Fibroblast of lung (primary cell): ENCODE measurements around the gene DLGAP4. TPM values are rescaled to one million over a fixed set of nuclear protein-coding genes. Genes with fewer than 3 reads are reported as not detected.

Experiments used
- DNase-seq, 2 donors: peaks; one replicate each; pipeline versions ENCODE4 v3.0.0 to v3.0.0-alpha.2; 2010; ENCODE audit warnings: low read depth in 2 of 2
- H2AFZ ChIP-seq: 2 replicates; pipeline ENCODE4 v1.5.1; 2012; ENCODE audit warnings: low read length, control low read depth, inconsistent platforms
- H3K27ac ChIP-seq: 2 replicates; pipeline ENCODE4 v1.5.1; 2011; ENCODE audit warnings: low read length, control low read depth; ENCODE audit not compliant: insufficient read depth
- H3K27me3 ChIP-seq: 2 replicates; pipeline ENCODE4 v1.5.1; 2011; ENCODE audit warnings: mild to moderate bottlenecking, low read length; ENCODE audit not compliant: control insufficient read depth, insufficient read depth
- H3K36me3 ChIP-seq: 2 replicates; pipeline ENCODE4 v1.5.1; 2011; ENCODE audit warnings: low read length; ENCODE audit not compliant: control insufficient read depth, insufficient read depth
- H3K4me1 ChIP-seq: 2 replicates; pipeline ENCODE4 v1.5.1; 2011; ENCODE audit warnings: low read length; ENCODE audit not compliant: control insufficient read depth, insufficient read depth; ENCODE audit errors: extremely low read depth
- H3K4me2 ChIP-seq: 2 replicates; pipeline ENCODE4 v1.5.1; 2011; ENCODE audit warnings: low read length, control low read depth; ENCODE audit not compliant: insufficient read depth; ENCODE audit errors: extremely low read depth
- H3K4me3 ChIP-seq, 4 experiments: fragments of 200-600 bp in 1 of 4; sonication (generic) in 1 of 4; replicated peaks in 1 of 4; 2 replicates each; pipeline ENCODE4 v1.5.1; 2011 to 2016; ENCODE audit warnings: low read length in 4 of 4, low read depth in 3 of 4, mild to moderate bottlenecking in 3 of 4, control low read depth in 2 of 4, inconsistent platforms in 1 of 4, mixed read lengths in 1 of 4; ENCODE audit not compliant: insufficient read depth in 1 of 4; ENCODE audit errors: control extremely low read depth in 1 of 4
- H3K79me2 ChIP-seq: 2 replicates; pipeline ENCODE4 v1.5.1; 2012; ENCODE audit warnings: mild to moderate bottlenecking, low read length, inconsistent platforms; ENCODE audit not compliant: control insufficient read depth, insufficient read depth
- H3K9ac ChIP-seq: 2 replicates; pipeline ENCODE4 v1.5.1; 2011; ENCODE audit warnings: mild to moderate bottlenecking, low read length, control low read depth; ENCODE audit not compliant: insufficient read depth
- H3K9me3 ChIP-seq: 2 replicates; pipeline ENCODE4 v1.5.1; 2012; ENCODE audit warnings: low read depth, low read length; ENCODE audit not compliant: control insufficient read depth, insufficient read depth
- H4K20me1 ChIP-seq: 2 replicates; pipeline ENCODE4 v1.5.1; 2011; ENCODE audit warnings: low read length; ENCODE audit not compliant: control insufficient read depth, insufficient read depth; ENCODE audit errors: extremely low read depth
- EZH2 ChIP-seq: IDR thresholded peaks from 2 replicates; pipeline ENCODE4 v1.5.1; 2012; ENCODE audit warnings: low read length, control low read depth, mild to moderate bottlenecking; ENCODE audit errors: missing control alignments
- polyA plus RNA-seq, 2 donors: library from polyadenylated mRNA; depleted of rRNA in 1 of 2; stranded (reverse) in 1 of 2; unstranded in 1 of 2; fragments of >200 nt; gene quantifications; 2 replicates each; pipeline ENCODE4 v1.2.1, GENCODE V29; 2011 to 2012; ENCODE audit warnings: missing spikeins in 1 of 2
- total RNA-seq: library from RNA; depleted of rRNA; stranded (reverse); fragments of >200 nt; gene quantifications from 2 replicates; pipeline ENCODE4 v1.2.1, GENCODE V29; 2014
- TF ChIP-seq, protein P1 (sequence below), 2 donors: IDR thresholded peaks in 1 of 2; conservative IDR thresholded peaks in 1 of 2; 1 replicate in 1 of 2; 2 replicates in 1 of 2; pipeline ENCODE4 v1.5.1; 2011 to 2012; ENCODE audit warnings: low read length in 2 of 2, control low read depth in 1 of 2, inconsistent platforms in 1 of 2, low read depth in 1 of 2, mild to moderate bottlenecking in 1 of 2

Gene DLGAP4
- total and polyA plus RNA-seq, 2 donors (not counting 1 experiment from before 2014, with no cell fraction given) = 25.9 to 26.9 TPM

DNA sequence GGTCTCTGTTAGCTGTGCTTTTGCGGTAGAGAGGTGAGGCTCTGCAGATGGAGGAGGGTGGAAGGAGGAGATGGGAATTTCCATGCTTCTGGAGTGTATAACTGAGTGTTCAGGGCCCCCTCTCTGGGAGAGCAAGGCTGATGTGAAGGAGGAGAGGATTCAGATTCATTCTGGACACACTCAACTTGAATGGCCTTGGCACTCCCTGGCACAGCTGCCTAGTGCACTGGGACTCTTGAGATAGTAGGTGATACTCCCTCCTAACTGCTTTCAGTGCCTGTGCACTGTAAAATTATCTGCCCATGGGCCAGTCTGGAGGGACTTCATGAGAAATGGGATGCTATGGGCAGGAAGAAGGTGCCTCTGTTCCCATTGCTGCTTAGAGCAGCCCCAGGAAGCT lies 180.9 kb downstream of the DLGAP4 start:
- H3K27ac ChIP-seq = no peak overlapping the region
- H3K36me3 ChIP-seq = peaks cover 1% of the 10 kb centered on the region
- no peak overlapping the region for H3K9ac ChIP-seq
- no peak overlapping the region for H2AFZ ChIP-seq
- H4K20me1 ChIP-seq = peaks cover 4% of the 10 kb centered on the region
- H3K4me2 ChIP-seq = no peak overlapping the region
- H3K4me1 ChIP-seq = peaks cover 15% of the 10 kb centered on the region
- H3K27me3 ChIP-seq = no peaks in the 10 kb centered on the region
- H3K79me2 ChIP-seq = peaks cover 93% of the 10 kb centered on the region
- H3K4me3 ChIP-seq = no peak overlapping the region
- no peaks in the 10 kb centered on the region for H3K9me3 ChIP-seq
- TF ChIP-seq EZH2 = no peak
- TF ChIP-seq, protein P1, sequence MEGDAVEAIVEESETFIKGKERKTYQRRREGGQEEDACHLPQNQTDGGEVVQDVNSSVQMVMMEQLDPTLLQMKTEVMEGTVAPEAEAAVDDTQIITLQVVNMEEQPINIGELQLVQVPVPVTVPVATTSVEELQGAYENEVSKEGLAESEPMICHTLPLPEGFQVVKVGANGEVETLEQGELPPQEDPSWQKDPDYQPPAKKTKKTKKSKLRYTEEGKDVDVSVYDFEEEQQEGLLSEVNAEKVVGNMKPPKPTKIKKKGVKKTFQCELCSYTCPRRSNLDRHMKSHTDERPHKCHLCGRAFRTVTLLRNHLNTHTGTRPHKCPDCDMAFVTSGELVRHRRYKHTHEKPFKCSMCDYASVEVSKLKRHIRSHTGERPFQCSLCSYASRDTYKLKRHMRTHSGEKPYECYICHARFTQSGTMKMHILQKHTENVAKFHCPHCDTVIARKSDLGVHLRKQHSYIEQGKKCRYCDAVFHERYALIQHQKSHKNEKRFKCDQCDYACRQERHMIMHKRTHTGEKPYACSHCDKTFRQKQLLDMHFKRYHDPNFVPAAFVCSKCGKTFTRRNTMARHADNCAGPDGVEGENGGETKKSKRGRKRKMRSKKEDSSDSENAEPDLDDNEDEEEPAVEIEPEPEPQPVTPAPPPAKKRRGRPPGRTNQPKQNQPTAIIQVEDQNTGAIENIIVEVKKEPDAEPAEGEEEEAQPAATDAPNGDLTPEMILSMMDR (conservative IDR thresholded peaks at IDR 0.05 in 1 of 2, IDR thresholded peaks at IDR 0.05 in 1 of 2; ENCODE audit: low read depth in 1 of 2, low read length in 2 of 2) = no peak
- DNase-seq = no peak

DNA sequence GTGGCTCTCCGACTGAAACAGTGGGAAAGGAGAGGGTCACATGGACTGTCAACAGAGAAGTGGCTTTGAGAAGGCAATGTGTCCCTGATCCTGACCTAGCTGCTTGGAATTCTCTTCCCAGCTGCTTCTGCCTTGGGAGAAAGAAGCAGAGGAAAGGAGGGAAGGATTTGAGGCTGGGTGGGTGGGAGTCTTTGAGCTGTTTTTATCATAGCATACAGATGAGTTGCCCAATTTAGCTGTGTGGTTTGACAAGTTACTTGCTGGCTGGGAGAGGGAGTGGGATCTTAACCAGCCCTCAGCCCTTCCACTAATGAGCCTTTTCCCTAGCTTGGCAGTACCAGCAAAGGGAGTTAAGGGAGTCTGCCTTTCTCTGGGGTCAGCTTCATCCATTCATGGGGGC lies 184.1 kb downstream of the DLGAP4 start:
- TF ChIP-seq, protein P1 (conservative IDR thresholded peaks at IDR 0.05 in 1 of 2, IDR thresholded peaks at IDR 0.05 in 1 of 2; ENCODE audit: low read depth in 1 of 2, low read length in 2 of 2) = no peak
- no peak for TF ChIP-seq EZH2
- DNase-seq = peak in 1 of 2 donors; percentile 46
- no peaks in the 10 kb centered on the region for H3K27me3 ChIP-seq
- H2AFZ ChIP-seq = no peak overlapping the region
- H3K4me2 ChIP-seq = no peak overlapping the region
- peaks cover 90% of the 10 kb centered on the region for H3K79me2 ChIP-seq
- no peaks in the 10 kb centered on the region for H3K9me3 ChIP-seq
- H3K9ac ChIP-seq = no peak overlapping the region
- H3K4me3 ChIP-seq = no peak overlapping the region
- no peaks in the 10 kb centered on the region for H3K36me3 ChIP-seq
- peaks cover 4% of the 10 kb centered on the region for H4K20me1 ChIP-seq
- no peak overlapping the region for H3K27ac ChIP-seq
- H3K4me1 ChIP-seq = peaks cover 24% of the 10 kb centered on the region

DNA sequence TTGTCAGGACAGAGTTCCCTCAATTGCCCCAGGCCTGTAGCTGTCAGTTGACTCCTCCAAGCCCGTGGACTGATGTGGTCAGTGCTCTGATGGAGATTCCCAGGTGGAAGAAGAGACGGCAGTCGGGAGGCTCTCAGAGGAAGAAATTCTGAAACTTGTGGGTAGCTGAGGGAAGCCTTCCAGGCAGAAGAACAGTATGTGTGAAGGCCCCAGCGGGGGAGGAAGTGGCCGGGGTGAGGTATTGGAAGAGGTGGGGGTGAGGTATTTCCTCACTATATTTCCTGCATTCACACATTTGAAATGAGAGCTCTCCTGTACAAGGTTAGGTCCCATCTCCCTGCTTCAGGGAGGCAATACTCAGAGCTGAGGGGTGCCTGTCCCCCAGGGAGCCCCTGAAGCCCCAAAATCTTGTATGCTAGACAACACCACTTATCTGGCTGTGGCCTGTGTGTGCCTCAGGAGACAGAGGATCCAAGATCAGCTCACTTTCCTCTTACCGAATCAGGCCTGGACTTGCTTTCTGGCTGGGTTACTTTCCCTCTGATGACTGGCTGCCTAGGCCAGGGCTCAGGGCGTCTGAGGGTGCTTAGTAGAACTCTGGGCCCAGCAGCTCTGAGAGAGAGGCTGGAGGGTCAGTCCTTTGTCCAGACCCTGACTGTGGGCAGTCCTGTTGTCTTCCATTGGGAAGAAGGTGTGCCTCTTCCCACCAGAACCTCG lies 185.9 kb downstream of the DLGAP4 start:
- H2AFZ ChIP-seq = no peak overlapping the region
- H3K9me3 ChIP-seq = no peaks in the 10 kb centered on the region
- H3K27ac ChIP-seq = peak overlapping the region; percentile 49
- H3K79me2 ChIP-seq = peaks cover 90% of the 10 kb centered on the region
- peaks cover 11% of the 10 kb centered on the region for H3K36me3 ChIP-seq
- no peak overlapping the region for H3K4me2 ChIP-seq
- peak in 1 of 2 donors; percentile 47 for DNase-seq
- H3K4me1 ChIP-seq = peaks cover 24% of the 10 kb centered on the region
- H4K20me1 ChIP-seq = peaks cover 4% of the 10 kb centered on the region
- TF ChIP-seq, protein P1 (conservative IDR thresholded peaks at IDR 0.05 in 1 of 2, IDR thresholded peaks at IDR 0.05 in 1 of 2; ENCODE audit: low read depth in 1 of 2, low read length in 2 of 2) = no peak
- TF ChIP-seq EZH2 = no peak
- no peaks in the 10 kb centered on the region for H3K27me3 ChIP-seq
- H3K9ac ChIP-seq = no peak overlapping the region
- H3K4me3 ChIP-seq = no peak overlapping the region
